Omental fat pad (tissue), 4 donors: ENCODE measurements around the gene SEMA6A. TPM values are rescaled to one million over a fixed set of nuclear protein-coding genes. Genes with fewer than 3 reads are reported as not detected.

Experiments used
- ATAC-seq: fragments of 150-250 bp; one replicate; pipeline ENCODE4 v1.9.1; 2016; ENCODE audit warnings: mild to moderate bottlenecking, moderate library complexity; ENCODE audit not compliant: low FRiP score
- DNase-seq: peaks from one replicate; pipeline ENCODE4 v3.0.0-alpha.2; 2019; ENCODE audit warnings: low spot score
- total RNA-seq, 4 donors: library from RNA; depleted of rRNA; stranded (reverse); fragments of >200 nt; gene quantifications; one replicate each; pipeline ENCODE4 v1.1.0, GENCODE V29; 2016
- TF ChIP-seq, protein P1 (sequence below), 3 donors: fragments of 450-650 bp; IDR thresholded peaks; one replicate each; pipeline ENCODE4 v1.5.1; 2016 to 2017; ENCODE audit warnings: antibody characterized with exemption in 3 of 3, mild to moderate bottlenecking in 3 of 3, moderate library complexity in 2 of 3

The SEMA6A gene
- total RNA-seq, 4 donors from 2014 or later: 21.3 to 70.3 (median 40.9) TPM

DNA sequence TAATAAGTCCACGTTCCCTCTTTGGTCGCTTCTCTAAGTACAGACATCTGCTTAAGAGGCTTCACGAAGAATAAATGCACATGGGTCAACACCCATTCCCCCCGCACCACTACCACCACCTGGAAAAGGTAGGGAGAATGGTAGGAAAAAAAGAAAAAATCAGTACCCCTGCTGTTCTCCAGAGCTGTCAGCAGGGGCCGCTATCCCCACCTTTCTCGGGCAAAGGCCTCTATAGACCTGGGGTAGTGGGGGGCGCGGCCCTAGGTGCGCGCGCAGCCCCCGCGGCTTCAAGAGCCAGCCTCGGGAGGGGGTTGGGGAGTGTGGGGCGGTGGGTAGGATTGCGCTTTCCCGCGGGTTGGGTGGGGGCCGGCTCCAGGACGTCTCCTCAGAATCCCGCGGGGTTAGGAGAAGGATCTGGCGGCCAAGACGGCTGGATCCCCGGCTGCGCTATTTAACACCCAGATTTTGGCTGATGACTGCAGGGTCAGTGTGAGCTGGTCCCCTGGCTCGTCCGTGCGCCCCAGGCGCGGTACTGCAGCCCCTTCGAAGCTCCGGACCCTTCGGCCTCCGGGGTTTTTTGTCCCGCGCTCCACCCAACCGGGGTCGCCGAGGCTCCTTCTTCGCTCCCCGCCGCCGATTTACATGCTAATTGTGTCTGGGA is 1.6 kb upstream of the SEMA6A start:
- ATAC-seq (peak; percentile 62), DNase-seq (no peak)
- TF ChIP-seq, protein P1, sequence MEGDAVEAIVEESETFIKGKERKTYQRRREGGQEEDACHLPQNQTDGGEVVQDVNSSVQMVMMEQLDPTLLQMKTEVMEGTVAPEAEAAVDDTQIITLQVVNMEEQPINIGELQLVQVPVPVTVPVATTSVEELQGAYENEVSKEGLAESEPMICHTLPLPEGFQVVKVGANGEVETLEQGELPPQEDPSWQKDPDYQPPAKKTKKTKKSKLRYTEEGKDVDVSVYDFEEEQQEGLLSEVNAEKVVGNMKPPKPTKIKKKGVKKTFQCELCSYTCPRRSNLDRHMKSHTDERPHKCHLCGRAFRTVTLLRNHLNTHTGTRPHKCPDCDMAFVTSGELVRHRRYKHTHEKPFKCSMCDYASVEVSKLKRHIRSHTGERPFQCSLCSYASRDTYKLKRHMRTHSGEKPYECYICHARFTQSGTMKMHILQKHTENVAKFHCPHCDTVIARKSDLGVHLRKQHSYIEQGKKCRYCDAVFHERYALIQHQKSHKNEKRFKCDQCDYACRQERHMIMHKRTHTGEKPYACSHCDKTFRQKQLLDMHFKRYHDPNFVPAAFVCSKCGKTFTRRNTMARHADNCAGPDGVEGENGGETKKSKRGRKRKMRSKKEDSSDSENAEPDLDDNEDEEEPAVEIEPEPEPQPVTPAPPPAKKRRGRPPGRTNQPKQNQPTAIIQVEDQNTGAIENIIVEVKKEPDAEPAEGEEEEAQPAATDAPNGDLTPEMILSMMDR (IDR thresholded peaks at IDR 0.05): peak in 1 of 3 donors; percentile 50

GRCh38 chr5:116575326-116576052 is 866 bp upstream of the SEMA6A start:
- DNase-seq (no peak), ATAC-seq (no peak)
- TF ChIP-seq, protein P1 (IDR thresholded peaks at IDR 0.05): no peak

- DNase-seq (no peak), ATAC-seq (no peak)
- TF ChIP-seq, protein P1 (IDR thresholded peaks at IDR 0.05): no peak
These were observed 789 bp downstream of the SEMA6A start for GRCh38 chr5:116573702-116574366.

DNA sequence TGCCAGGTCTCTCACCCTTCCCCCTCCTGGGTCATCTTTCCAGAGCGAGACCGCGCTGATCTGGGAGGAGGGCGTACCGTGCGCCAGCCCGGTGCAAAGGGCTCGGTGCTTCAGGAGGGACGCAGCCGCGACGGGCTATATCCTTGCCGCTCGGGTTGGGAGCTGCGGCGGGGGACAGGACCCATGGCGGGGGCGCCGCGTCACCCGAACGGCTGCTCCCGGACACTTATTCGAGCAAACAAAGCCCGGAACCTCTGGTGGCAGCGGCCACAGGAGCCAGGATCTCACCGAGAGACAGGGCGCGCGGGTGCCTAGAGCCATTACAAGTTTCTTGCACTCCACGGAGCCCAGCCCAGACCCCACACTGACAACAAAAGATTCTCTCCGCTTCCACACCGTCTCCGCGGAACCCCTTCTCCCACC is 1.3 kb downstream of the SEMA6A start:
- DNase-seq (no peak), ATAC-seq (no peak)
- TF ChIP-seq, protein P1 (IDR thresholded peaks at IDR 0.05): no peak

- no peak for DNase-seq
- peak; percentile 16 for ATAC-seq
- TF ChIP-seq, protein P1 (IDR thresholded peaks at IDR 0.05): no peak
These were observed 2.0 kb downstream of the SEMA6A start for GRCh38 chr5:116572350-116573278.

DNA sequence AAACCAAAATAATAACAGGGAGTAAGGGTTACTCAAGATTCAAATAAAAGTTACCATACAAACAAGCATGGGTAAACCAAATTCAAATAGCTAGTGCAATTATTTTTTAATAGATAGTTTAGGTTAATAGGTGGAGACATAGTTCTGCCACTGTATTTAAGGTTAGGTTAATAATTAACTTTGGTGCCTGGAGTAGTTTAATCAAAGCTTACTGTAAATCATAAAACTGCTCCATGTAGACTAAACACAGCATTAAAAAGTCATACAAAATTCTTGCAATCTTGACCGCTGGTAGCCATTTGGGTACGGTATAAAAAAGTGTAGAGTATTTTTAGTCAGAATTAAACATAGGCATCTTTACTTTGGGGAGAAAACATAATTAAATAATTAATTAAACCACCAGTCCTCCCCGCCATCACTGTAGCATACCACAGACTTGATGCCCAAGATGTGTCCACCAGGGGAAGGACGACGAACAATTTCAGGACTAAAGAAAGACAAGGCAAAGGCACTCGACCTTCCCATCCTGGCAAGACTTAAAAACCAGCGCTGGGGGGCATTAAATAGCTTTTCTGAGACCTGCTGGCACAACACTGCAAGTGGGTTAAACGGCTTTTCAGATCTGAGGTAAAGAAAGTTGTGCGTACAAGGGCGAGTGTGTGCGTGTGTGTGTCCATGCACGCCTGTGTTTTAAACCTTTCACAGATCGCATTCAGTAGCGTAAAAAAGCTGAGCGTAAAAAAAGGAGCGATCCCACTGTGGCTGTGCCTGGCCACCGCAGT is 2.9 kb downstream of the SEMA6A start:
- TF ChIP-seq, protein P1 (IDR thresholded peaks at IDR 0.05): no peak
- DNase-seq: no peak

More for the DNA sequence above, 2.9 kb downstream of the SEMA6A start:
- no peak for ATAC-seq
